Measurements from ENCODE around the gene ANXA3.

DNA sequence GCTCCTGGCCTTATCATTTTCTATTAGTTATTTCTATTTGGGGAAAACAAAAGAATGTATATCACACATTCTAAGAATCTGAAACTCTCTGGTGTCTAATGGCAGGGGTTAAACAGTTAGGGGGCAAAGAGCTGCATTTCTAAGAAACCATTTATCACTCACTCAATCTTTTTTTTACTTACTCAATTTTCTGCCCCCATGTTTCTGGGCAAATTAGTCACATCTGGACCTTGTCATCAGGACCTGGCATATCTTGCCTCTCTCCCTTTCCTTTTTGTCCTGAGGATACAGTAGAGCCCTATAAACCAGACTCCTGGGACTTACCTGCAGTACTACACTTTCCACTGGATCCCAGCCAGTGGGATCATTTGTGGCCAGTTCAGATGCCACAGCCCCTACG lies 89.1 kb downstream of the ANXA3 start:
- no peak for TF ChIP-seq CTCF (IDR thresholded peaks at IDR 0.05; ENCODE audit: low read length)
- TF ChIP-seq EZH2phosphoT487 (IDR thresholded peaks at IDR 0.05; ENCODE audit: low read length), result no peak
- TF ChIP-seq EZH2 (optimal IDR thresholded peaks at IDR 0.05; ENCODE audit: low read depth, low read length), result no peak
